ENCODE results near the gene LRRC59.

GRCh38 chr17:50432125-50432762 lies 34.9 kb upstream of the LRRC59 start:
- TF ChIP-seq EZH2 (IDR thresholded peaks at IDR 0.05; ENCODE audit: borderline replicate concordance, insufficient read depth, low read depth, low read length, poor library complexity, severe bottlenecking): no peak
- TF ChIP-seq, protein P1, sequence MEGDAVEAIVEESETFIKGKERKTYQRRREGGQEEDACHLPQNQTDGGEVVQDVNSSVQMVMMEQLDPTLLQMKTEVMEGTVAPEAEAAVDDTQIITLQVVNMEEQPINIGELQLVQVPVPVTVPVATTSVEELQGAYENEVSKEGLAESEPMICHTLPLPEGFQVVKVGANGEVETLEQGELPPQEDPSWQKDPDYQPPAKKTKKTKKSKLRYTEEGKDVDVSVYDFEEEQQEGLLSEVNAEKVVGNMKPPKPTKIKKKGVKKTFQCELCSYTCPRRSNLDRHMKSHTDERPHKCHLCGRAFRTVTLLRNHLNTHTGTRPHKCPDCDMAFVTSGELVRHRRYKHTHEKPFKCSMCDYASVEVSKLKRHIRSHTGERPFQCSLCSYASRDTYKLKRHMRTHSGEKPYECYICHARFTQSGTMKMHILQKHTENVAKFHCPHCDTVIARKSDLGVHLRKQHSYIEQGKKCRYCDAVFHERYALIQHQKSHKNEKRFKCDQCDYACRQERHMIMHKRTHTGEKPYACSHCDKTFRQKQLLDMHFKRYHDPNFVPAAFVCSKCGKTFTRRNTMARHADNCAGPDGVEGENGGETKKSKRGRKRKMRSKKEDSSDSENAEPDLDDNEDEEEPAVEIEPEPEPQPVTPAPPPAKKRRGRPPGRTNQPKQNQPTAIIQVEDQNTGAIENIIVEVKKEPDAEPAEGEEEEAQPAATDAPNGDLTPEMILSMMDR (IDR thresholded peaks at IDR 0.05): no peak

Data from B cell (primary cell).